PC-3 (cell line): ENCODE results near the gene STRN4.
"Not testable (repeated sequence)": the region's sequence is repeated elsewhere in the genome, so short reads cannot be mapped to it uniquely, and the experiment has no call there.

Experiments used
- EZH2 ChIP-seq: fragments of 300-600 bp; sonication (generic); IDR thresholded peaks from one replicate; pipeline ENCODE4 v1.6.1; 2017; ENCODE audit warnings: antibody characterized with exemption, mild to moderate bottlenecking, low read length; ENCODE audit not compliant: unreplicated experiment
- EZH2phosphoT487 ChIP-seq: fragments of 300-600 bp; sonication (generic); IDR thresholded peaks from 2 replicates; pipeline ENCODE4 v1.6.1; 2018; ENCODE audit warnings: mild to moderate bottlenecking, antibody characterized with exemption, low read length, borderline replicate concordance
- TF ChIP-seq, protein P1 (sequence below): fragments of 300-600 bp; sonication (generic); conservative IDR thresholded peaks from 2 replicates; pipeline ENCODE4 v1.5.1; 2017; ENCODE audit warnings: antibody characterized with exemption, low read depth, mild to moderate bottlenecking, low read length

- TF ChIP-seq, protein P1, sequence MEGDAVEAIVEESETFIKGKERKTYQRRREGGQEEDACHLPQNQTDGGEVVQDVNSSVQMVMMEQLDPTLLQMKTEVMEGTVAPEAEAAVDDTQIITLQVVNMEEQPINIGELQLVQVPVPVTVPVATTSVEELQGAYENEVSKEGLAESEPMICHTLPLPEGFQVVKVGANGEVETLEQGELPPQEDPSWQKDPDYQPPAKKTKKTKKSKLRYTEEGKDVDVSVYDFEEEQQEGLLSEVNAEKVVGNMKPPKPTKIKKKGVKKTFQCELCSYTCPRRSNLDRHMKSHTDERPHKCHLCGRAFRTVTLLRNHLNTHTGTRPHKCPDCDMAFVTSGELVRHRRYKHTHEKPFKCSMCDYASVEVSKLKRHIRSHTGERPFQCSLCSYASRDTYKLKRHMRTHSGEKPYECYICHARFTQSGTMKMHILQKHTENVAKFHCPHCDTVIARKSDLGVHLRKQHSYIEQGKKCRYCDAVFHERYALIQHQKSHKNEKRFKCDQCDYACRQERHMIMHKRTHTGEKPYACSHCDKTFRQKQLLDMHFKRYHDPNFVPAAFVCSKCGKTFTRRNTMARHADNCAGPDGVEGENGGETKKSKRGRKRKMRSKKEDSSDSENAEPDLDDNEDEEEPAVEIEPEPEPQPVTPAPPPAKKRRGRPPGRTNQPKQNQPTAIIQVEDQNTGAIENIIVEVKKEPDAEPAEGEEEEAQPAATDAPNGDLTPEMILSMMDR = not testable (repeated sequence)
- not testable (repeated sequence) for TF ChIP-seq EZH2phosphoT487, EZH2
Measured at GRCh38 chr19:46768746-46769145, 22.5 kb upstream of the STRN4 start.
